Ovary (tissue), 9 donors: ENCODE results near the gene FAM72A. TPM values are rescaled to one million over a fixed set of nuclear protein-coding genes. Genes with fewer than 3 reads are reported as not detected.

Experiments
- DNase-seq, 5 donors: peaks; one replicate each; pipeline ENCODE4 v3.0.0-alpha.2; 2019 to 2020
- H3K27ac ChIP-seq, 2 donors: fragments of 200-600 bp; one replicate each; pipeline versions ENCODE4 v1.5.1 to v1.8.0; 2019 to 2022
- H3K27me3 ChIP-seq: fragments of 200-600 bp; one replicate; pipeline ENCODE4 v1.8.0; 2022
- H3K36me3 ChIP-seq: fragments of 200-600 bp; sonication (generic); one replicate; pipeline ENCODE4 v1.5.1; 2019
- H3K4me1 ChIP-seq: one replicate; pipeline ENCODE4 v1.8.1; 2013; ENCODE audit warnings: mild to moderate bottlenecking, moderate library complexity; ENCODE audit not compliant: insufficient read depth
- H3K4me3 ChIP-seq: fragments of 200-600 bp; sonication (generic); one replicate; pipeline ENCODE4 v1.5.1; 2017
- H3K9me3 ChIP-seq, 2 donors: fragments of 200-600 bp in 1 of 2; sonication (generic) in 1 of 2; one replicate each; pipeline versions ENCODE4 v1.5.1 to v1.8.1; 2013 to 2019; ENCODE audit warnings: mild to moderate bottlenecking in 1 of 2, moderate library complexity in 1 of 2
- EP300 ChIP-seq: sonication (generic); formaldehyde crosslinking; IDR thresholded peaks from one replicate; pipeline ENCODE4 v1.6.1; 2017; ENCODE audit warnings: antibody characterized with exemption
- POLR2A ChIP-seq: fragments of 450-650 bp; IDR thresholded peaks from one replicate; pipeline ENCODE4 v1.6.1; 2017; ENCODE audit warnings: antibody characterized with exemption, mild to moderate bottlenecking, moderate library complexity
- WGBS, 3 donors: extraction: QIAGEN DNeasy Blood & Tissue Kit in 1 of 3; methylation state at CpG; one replicate each; pipeline versions ENCODE4 v1.1.5 to v1.1.7; 2013 to 2017; 5-methylcytosine and 5-hydroxymethylcytosine counted together
- intact Hi-C, 4 donors: fragments of 100-400 bp; cut with DNase I; formaldehyde crosslinking; loops; one replicate each; pipeline versions ENCODE4 v1.11.0 to v1.15.1; 2022 to 2023
- polyA plus RNA-seq, 2 donors: library from polyadenylated mRNA; stranded (reverse); fragments of 200-250 nt in 1 of 2; fragments of 350-450 nt in 1 of 2; fragmentation: Illumina TruSeq in 1 of 2; extraction: RNeasy Lipid Tissue Mini Kit (QIAGEN cat#74804) in 1 of 2; gene quantifications; one replicate each; pipeline ENCODE4 v1.2.3, GENCODE V29; 2013 to 2014
- total RNA-seq, 7 donors: library from RNA; depleted of rRNA in 2 of 7; stranded (reverse); fragments of >200 nt in 2 of 7; fragmentation: NEBNext Ultra II Directional in 3 of 7; extraction: Animal tissue kit (Norgen Biotek cat#: 25700) in 3 of 7; gene quantifications; one replicate each; pipeline versions ENCODE4 v1.1.0 to v1.2.4, GENCODE V29; 2016 to 2023
- TF ChIP-seq, protein P1 (sequence below), 3 donors: fragments of 450-650 bp in 2 of 3; fragments of 200-600 bp in 1 of 3; IDR thresholded peaks; one replicate each; pipeline versions ENCODE4 v1.5.1 to v1.8.0; 2016 to 2022; ENCODE audit warnings: antibody characterized with exemption in 3 of 3, mild to moderate bottlenecking in 1 of 3
- donor health status: DM: no; HTN: no; CAD: no; lungs with moderate emphysema.
- donor health status: DM: no; HTN: no; CAD: no.
- donor health status: Bipolar disorder and iron deficiency.
- donor health status: DM: yes; HTN: yes; CAD: no.
- donor health status: DM: no; HTN: no; CAD: no.
- donor health status: DM: yes; HTN: yes; CAD: no.

The FAM72A gene
- total and polyA plus RNA-seq, 9 donors, result 0.68 to 2.7 (median 1.5) TPM

DNA sequence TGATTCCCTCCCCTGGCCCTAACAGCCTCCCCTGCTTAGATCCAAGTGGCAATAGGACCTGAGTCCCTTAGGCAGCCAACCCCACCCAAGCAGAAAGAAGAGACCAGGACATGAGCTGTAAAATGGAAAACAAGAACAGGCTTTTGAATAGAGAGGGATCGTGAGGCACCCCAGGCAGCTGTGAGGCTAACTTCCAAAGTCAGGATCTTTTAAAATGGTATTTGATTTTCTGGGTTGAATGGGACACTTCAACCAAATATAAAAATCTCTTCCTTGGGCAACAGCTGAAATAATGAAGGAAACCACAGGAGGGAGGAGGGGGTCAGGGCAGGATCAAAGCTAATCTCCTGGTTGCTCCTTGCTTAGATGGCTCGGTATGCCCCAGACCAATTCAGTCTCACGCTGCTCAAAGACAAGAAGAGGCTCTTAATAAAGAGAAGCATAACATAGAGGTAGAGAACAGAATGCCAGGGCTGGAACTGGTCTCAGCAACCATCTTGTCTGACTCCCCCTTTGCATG lies 56.8 kb downstream of the FAM72A start:
- Histone ChIP-seq H3K9me3 (no peaks in the 10 kb centered on the region), H3K36me3 (no peaks in the 10 kb centered on the region), H3K27me3 (no peaks in the 10 kb centered on the region), H3K27ac (no peak overlapping the region), H3K4me3 (no peak overlapping the region), H3K4me1 (no peaks in the 10 kb centered on the region)
- intact Hi-C loops, result no loop called here
- TF ChIP-seq, protein P1, sequence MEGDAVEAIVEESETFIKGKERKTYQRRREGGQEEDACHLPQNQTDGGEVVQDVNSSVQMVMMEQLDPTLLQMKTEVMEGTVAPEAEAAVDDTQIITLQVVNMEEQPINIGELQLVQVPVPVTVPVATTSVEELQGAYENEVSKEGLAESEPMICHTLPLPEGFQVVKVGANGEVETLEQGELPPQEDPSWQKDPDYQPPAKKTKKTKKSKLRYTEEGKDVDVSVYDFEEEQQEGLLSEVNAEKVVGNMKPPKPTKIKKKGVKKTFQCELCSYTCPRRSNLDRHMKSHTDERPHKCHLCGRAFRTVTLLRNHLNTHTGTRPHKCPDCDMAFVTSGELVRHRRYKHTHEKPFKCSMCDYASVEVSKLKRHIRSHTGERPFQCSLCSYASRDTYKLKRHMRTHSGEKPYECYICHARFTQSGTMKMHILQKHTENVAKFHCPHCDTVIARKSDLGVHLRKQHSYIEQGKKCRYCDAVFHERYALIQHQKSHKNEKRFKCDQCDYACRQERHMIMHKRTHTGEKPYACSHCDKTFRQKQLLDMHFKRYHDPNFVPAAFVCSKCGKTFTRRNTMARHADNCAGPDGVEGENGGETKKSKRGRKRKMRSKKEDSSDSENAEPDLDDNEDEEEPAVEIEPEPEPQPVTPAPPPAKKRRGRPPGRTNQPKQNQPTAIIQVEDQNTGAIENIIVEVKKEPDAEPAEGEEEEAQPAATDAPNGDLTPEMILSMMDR (IDR thresholded peaks at IDR 0.05), result no peak
- no peak for TF ChIP-seq EP300
- no peak for TF ChIP-seq POLR2A
- WGBS, 3 donors, result 47 to 52% (median 52%) methylated on average over 3 of the region's 3 CpGs
- no peak for DNase-seq

DNA sequence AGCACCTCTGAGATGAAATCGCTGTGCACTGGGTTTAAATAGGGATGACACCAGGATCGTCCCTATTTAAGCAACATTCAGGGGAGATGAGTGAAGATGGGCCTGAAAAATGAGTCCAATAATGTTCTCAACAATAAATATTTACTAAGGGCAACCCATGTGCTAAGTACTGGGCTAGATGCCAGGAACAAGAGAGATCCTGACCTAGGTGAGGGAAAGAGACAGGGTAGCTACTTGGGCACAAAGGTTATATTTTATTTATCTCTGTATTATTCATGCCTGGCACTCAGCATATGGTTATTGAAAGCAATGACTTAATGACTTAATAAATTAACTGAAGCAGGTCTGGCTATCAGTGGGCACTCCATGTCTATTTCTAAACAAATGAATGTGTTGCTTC lies 58.0 kb downstream of the FAM72A start:
- TF ChIP-seq, protein P1 (IDR thresholded peaks at IDR 0.05), result no peak
- TF ChIP-seq EP300 (no peak), POLR2A (no peak)
- no peaks in the 10 kb centered on the region for H3K4me1 ChIP-seq

DNA sequence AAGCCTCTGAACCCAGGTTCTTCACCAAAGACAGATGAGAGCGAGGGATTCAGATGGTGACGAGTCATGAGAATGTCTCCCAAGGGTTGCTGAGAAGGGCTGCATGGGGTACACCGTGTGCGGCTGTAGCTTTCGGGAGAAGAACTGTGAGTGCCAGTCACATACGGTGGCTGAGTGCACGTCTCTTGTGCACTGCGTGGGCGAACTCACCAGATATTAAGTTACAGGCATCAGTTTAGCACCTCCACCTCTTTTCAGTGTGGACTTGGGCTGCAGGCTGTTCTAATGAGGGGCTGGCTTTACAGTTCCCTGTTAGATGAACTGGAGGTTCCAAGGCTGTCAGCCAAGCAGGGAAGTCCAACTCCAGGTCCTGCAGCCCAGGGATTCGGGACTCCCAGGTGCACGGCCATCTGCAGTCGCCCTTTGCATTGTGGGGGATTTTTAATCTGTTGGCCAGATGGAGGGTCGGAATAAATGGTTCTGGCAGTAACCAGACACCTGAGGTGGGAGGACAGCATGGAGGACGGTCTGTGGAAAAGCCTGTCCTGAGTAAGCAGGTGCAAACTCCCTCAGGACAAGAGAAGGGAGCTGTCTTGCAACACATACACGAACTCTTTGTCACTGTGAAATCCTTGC lies 59.0 kb downstream of the FAM72A start:
- no peak for TF ChIP-seq POLR2A
- TF ChIP-seq EP300, result no peak
- TF ChIP-seq, protein P1 (IDR thresholded peaks at IDR 0.05), result no peak
- intact Hi-C loops, result no loop called here
- Histone ChIP-seq H3K27ac (no peak overlapping the region), H3K4me3 (no peak overlapping the region), H3K27me3 (no peaks in the 10 kb centered on the region), H3K36me3 (no peaks in the 10 kb centered on the region), H3K4me1 (no peaks in the 10 kb centered on the region), H3K9me3 (no peaks in the 10 kb centered on the region)
- 76 to 80% (median 77%) methylated on average over 15 of the region's 15 CpGs for WGBS, 3 donors
- no peak for DNase-seq

More for the DNA sequence above, 58.0 kb downstream of the FAM72A start:
- no peak overlapping the region for H3K27ac ChIP-seq
- no peak overlapping the region for H3K4me3 ChIP-seq
- no peaks in the 10 kb centered on the region for H3K36me3 ChIP-seq
- 64 to 70% (median 66%) methylated on average over 2 of the region's 2 CpGs for WGBS, 3 donors
- no peak for DNase-seq
- H3K27me3 ChIP-seq, result no peaks in the 10 kb centered on the region
- intact Hi-C loops, result no loop called here
- H3K9me3 ChIP-seq, result no peaks in the 10 kb centered on the region

DNA sequence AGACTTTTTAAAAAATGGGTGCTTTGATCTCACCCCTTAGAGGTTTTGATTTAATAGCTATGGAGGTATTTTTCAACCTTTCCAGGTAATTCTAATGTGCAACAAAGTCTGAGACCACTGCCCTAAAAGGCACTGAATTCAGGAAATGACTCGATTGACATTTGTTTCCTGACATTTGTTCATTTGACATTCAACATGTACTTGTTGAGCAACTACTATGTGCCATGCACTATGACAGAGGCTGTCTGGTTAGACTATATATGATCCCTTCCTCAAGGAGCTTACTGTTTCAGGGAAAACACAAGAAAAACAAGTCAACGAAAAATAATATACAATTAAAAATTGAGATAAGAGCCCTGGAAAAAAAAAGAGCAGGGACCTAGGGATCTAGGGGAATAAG lies 59.9 kb downstream of the FAM72A start:
- Histone ChIP-seq H3K27ac (no peak overlapping the region), H3K9me3 (no peaks in the 10 kb centered on the region), H3K36me3 (no peaks in the 10 kb centered on the region), H3K4me3 (no peak overlapping the region), H3K4me1 (no peaks in the 10 kb centered on the region), H3K27me3 (no peaks in the 10 kb centered on the region)
- no peak for TF ChIP-seq POLR2A
- TF ChIP-seq, protein P1 (IDR thresholded peaks at IDR 0.05), result no peak
- TF ChIP-seq EP300, result no peak
- intact Hi-C loops, result no loop called here
- no peak for DNase-seq
- WGBS, 3 donors, result 64 to 72% (median 69%) methylated on average over 2 of the region's 2 CpGs
